HepG2 (cell line): ENCODE measurements around the gene IFNAR2. TPM values are rescaled to one million over a fixed set of nuclear protein-coding genes. Genes with fewer than 3 reads are reported as not detected.

Source experiments
- CBFB ChIP-seq: sonication (generic); formaldehyde crosslinking; IDR thresholded peaks from 2 replicates; pipeline ENCODE4 v1.4.0; 2020; ENCODE audit warnings: missing genetic modification reagents
- CCAR2 ChIP-seq: fragments of 200-400 bp; formaldehyde crosslinking; optimal IDR thresholded peaks from 2 replicates; pipeline ENCODE3; 2018; ENCODE audit warnings: low read depth, mild to moderate bottlenecking, low read length, moderate library complexity
- ELF4 ChIP-seq: sonication (generic); formaldehyde crosslinking; IDR thresholded peaks from 2 replicates; pipeline ENCODE4 v1.5.0; 2020; ENCODE audit warnings: missing genetic modification reagents, mild to moderate bottlenecking, moderate library complexity, borderline replicate concordance
- EP300 ChIP-seq, 3 experiments: sonication (generic) in 1 of 3; formaldehyde crosslinking in 1 of 3; IDR thresholded peaks; 2 replicates each; pipeline versions ENCODE4 v1.5.1 to v1.6.1; 2011 to 2020; ENCODE audit warnings: low read depth in 2 of 3, low read length in 2 of 3, borderline replicate concordance in 1 of 3, improper control_type of control experiment in 1 of 3, mild to moderate bottlenecking in 1 of 3, missing genetic modification reagents in 1 of 3, moderate library complexity in 1 of 3
- HCFC1 ChIP-seq: fragments of 150-350 bp; IDR thresholded peaks from 2 replicates; pipeline ENCODE4 v1.6.1; 2014; ENCODE audit warnings: low read depth, low read length
- HDAC1 ChIP-seq: sonication (generic); formaldehyde crosslinking; IDR thresholded peaks from 2 replicates; pipeline ENCODE4 v1.5.1; 2020; ENCODE audit warnings: mild to moderate bottlenecking, missing genetic modification reagents
- JUN ChIP-seq: sonication (generic); formaldehyde crosslinking; IDR thresholded peaks from 2 replicates; pipeline ENCODE4 v1.4.0; 2020; ENCODE audit warnings: mild to moderate bottlenecking, missing genetic modification reagents
- MIXL1 ChIP-seq: IDR thresholded peaks from 2 replicates; pipeline ENCODE4 v1.6.1; 2016
- NFKB2 ChIP-seq: sonication (generic); formaldehyde crosslinking; IDR thresholded peaks from 2 replicates; pipeline ENCODE4 v1.4.0; 2020; ENCODE audit warnings: missing genetic modification reagents, borderline replicate concordance
- SAP130 ChIP-seq: IDR thresholded peaks from 2 replicates; pipeline ENCODE4 v1.6.1; 2016; ENCODE audit warnings: low read depth
- STAG1 ChIP-seq: sonication (generic); formaldehyde crosslinking; IDR thresholded peaks from 2 replicates; pipeline ENCODE4 v1.4.0; 2020; ENCODE audit warnings: missing genetic modification reagents
- U2AF1 ChIP-seq: fragments of 200-400 bp; formaldehyde crosslinking; optimal IDR thresholded peaks from 2 replicates; pipeline ENCODE3; 2017; ENCODE audit warnings: mild to moderate bottlenecking, low read depth, low read length
- XBP1 ChIP-seq: sonication (generic); formaldehyde crosslinking; IDR thresholded peaks from 2 replicates; pipeline ENCODE4 v1.5.0; 2020; ENCODE audit warnings: missing genetic modification reagents
- ZFP90 ChIP-seq: sonication (generic); formaldehyde crosslinking; IDR thresholded peaks from 2 replicates; pipeline ENCODE4 v1.8.0; 2022; ENCODE audit warnings: missing genetic modification reagents, mild to moderate bottlenecking, inconsistent platforms, borderline replicate concordance
- ZNF484 ChIP-seq: sonication (generic); formaldehyde crosslinking; IDR thresholded peaks from 2 replicates; pipeline ENCODE4 v1.5.1; 2020; ENCODE audit warnings: mild to moderate bottlenecking, low read depth, missing genetic modification reagents, borderline replicate concordance
- ZNF775 ChIP-seq: sonication (generic); formaldehyde crosslinking; IDR thresholded peaks from 2 replicates; pipeline ENCODE4 v1.4.0; 2020; ENCODE audit warnings: missing genetic modification reagents, mild to moderate bottlenecking, moderate library complexity, borderline replicate concordance
- ZNF841 ChIP-seq: sonication (generic); formaldehyde crosslinking; IDR thresholded peaks from 2 replicates; pipeline ENCODE4 v1.8.1; 2023; ENCODE audit warnings: missing genetic modification reagents, borderline replicate concordance
- polyA plus RNA-seq, 8 experiments: library from polyadenylated mRNA; depleted of rRNA in 3 of 8; stranded (reverse) in 7 of 8; unstranded in 1 of 8; fragments of >200 nt; fragmentation: Illumina TruSeq in 4 of 8; extraction: Trizol in 4 of 8; gene quantifications; 2 replicates each; pipeline versions ENCODE4 v1.2.1 to v1.2.3, GENCODE V29; 2011 to 2016; ENCODE audit warnings: low read depth in 4 of 8, missing spikeins in 1 of 8, mixed read lengths in 1 of 8; ENCODE audit not compliant: insufficient read depth in 1 of 8
- total RNA-seq, 5 experiments: library from RNA; depleted of rRNA; stranded (reverse); fragments of >200 nt; fragmentation: Illumina TruSeq; extraction: Trizol; gene quantifications; 2 replicates each; pipeline ENCODE4 v1.2.3, GENCODE V29; 2016; ENCODE audit warnings: low read depth in 1 of 5
- TF ChIP-seq, protein P1 (sequence below): sonication (generic); formaldehyde crosslinking; IDR thresholded peaks from 2 replicates; pipeline ENCODE4 v1.4.0; 2020; ENCODE audit warnings: missing genetic modification reagents
- TF ChIP-seq, protein P2 (sequence below): sonication (generic); formaldehyde crosslinking; IDR thresholded peaks from 2 replicates; pipeline ENCODE4 v1.4.0; 2020; ENCODE audit warnings: mild to moderate bottlenecking, missing genetic modification reagents
- TF ChIP-seq, protein P3 (sequence below): sonication (generic); formaldehyde crosslinking; IDR thresholded peaks from 2 replicates; pipeline ENCODE4 v1.4.0; 2020; ENCODE audit warnings: mild to moderate bottlenecking, missing genetic modification reagents
- TF ChIP-seq, protein P4 (sequence below): IDR thresholded peaks from 2 replicates; pipeline ENCODE4 v1.6.1; 2012; ENCODE audit warnings: inconsistent platforms
- TF ChIP-seq, protein P5 (sequence below): sonication (generic); formaldehyde crosslinking; IDR thresholded peaks from 2 replicates; pipeline ENCODE4 v1.4.0; 2020; ENCODE audit warnings: missing genetic modification reagents, borderline replicate concordance
- TF ChIP-seq, protein P6 (sequence below): sonication (generic); formaldehyde crosslinking; IDR thresholded peaks from 2 replicates; pipeline ENCODE4 v1.4.0; 2020; ENCODE audit warnings: mild to moderate bottlenecking, missing genetic modification reagents

The IFNAR2 gene
- total and polyA plus RNA-seq, 2 of the 13 experiments (the other 11 are each of a cell fraction or from before 2014, with no cell fraction given): 5.1 to 24.1 TPM

DNA sequence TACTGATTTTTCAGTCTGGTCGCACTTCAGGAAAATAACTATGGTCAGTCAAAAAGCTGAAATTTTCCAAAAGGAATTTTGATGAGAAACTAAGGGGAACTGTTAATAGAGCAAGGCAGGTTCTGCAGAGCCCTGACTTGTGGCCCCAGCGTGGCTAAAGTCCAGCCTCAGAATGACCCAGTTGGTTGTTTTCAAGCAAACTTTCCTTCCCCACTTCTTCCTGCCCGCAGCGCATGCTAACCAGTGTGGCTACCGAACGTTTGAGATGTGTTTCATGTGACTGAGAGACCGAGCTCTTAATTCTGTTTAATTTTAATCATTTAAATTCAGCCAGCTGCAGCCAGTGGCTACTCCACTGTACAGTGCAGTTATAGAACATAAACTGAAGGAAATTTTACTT is 30.3 kb downstream of the IFNAR2 start (continued):
- TF ChIP-seq, protein P1, sequence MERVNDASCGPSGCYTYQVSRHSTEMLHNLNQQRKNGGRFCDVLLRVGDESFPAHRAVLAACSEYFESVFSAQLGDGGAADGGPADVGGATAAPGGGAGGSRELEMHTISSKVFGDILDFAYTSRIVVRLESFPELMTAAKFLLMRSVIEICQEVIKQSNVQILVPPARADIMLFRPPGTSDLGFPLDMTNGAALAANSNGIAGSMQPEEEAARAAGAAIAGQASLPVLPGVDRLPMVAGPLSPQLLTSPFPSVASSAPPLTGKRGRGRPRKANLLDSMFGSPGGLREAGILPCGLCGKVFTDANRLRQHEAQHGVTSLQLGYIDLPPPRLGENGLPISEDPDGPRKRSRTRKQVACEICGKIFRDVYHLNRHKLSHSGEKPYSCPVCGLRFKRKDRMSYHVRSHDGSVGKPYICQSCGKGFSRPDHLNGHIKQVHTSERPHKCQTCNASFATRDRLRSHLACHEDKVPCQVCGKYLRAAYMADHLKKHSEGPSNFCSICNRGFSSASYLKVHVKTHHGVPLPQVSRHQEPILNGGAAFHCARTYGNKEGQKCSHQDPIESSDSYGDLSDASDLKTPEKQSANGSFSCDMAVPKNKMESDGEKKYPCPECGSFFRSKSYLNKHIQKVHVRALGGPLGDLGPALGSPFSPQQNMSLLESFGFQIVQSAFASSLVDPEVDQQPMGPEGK: no peak
- TF ChIP-seq EP300 (IDR thresholded peaks at IDR 0.05; ENCODE audit: low read depth in 2 of 2, low read length in 2 of 2) (0 out of 4 replicates have a peak, but pooled peaks of 1 of the 2 experiments have one; percentile 6), EP300 (CRISPR knock-in tag; IDR thresholded peaks at IDR 0.05; ENCODE audit: borderline replicate concordance) (no peak), ZNF841 (CRISPR knock-in tag) (no peak), ELF4 (CRISPR knock-in tag) (no peak), ZFP90 (no peak), NFKB2 (CRISPR knock-in tag) (no peak), XBP1 (CRISPR knock-in tag) (no peak), SAP130 (CRISPR knock-in tag) (peak; percentile 40), ZNF484 (CRISPR knock-in tag) (no peak), STAG1 (0 out of 2 replicates have a peak, but pooled peaks have one; percentile 9), JUN (no peak), U2AF1 (no peak), CCAR2 (no peak), CBFB (no peak), HDAC1 (no peak), MIXL1 (CRISPR knock-in tag) (0 out of 2 replicates have a peak, but pooled peaks have one; percentile 39), ZNF775 (CRISPR knock-in tag) (no peak), HCFC1 (no peak)
- TF ChIP-seq, protein P2, sequence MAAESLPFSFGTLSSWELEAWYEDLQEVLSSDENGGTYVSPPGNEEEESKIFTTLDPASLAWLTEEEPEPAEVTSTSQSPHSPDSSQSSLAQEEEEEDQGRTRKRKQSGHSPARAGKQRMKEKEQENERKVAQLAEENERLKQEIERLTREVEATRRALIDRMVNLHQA: no peak
- TF ChIP-seq, protein P3, sequence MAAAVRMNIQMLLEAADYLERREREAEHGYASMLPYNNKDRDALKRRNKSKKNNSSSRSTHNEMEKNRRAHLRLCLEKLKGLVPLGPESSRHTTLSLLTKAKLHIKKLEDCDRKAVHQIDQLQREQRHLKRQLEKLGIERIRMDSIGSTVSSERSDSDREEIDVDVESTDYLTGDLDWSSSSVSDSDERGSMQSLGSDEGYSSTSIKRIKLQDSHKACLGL: no peak
- TF ChIP-seq, protein P4, sequence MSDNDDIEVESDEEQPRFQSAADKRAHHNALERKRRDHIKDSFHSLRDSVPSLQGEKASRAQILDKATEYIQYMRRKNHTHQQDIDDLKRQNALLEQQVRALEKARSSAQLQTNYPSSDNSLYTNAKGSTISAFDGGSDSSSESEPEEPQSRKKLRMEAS: peak; percentile 35; the same call in 1 of the 2 replicates
- TF ChIP-seq, protein P5, sequence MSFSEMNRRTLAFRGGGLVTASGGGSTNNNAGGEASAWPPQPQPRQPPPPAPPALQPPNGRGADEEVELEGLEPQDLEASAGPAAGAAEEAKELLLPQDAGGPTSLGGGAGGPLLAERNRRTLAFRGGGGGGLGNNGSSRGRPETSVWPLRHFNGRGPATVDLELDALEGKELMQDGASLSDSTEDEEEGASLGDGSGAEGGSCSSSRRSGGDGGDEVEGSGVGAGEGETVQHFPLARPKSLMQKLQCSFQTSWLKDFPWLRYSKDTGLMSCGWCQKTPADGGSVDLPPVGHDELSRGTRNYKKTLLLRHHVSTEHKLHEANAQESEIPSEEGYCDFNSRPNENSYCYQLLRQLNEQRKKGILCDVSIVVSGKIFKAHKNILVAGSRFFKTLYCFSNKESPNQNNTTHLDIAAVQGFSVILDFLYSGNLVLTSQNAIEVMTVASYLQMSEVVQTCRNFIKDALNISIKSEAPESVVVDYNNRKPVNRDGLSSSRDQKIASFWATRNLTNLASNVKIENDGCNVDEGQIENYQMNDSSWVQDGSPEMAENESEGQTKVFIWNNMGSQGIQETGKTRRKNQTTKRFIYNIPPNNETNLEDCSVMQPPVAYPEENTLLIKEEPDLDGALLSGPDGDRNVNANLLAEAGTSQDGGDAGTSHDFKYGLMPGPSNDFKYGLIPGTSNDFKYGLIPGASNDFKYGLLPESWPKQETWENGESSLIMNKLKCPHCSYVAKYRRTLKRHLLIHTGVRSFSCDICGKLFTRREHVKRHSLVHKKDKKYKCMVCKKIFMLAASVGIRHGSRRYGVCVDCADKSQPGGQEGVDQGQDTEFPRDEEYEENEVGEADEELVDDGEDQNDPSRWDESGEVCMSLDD: no peak
- TF ChIP-seq, protein P6, sequence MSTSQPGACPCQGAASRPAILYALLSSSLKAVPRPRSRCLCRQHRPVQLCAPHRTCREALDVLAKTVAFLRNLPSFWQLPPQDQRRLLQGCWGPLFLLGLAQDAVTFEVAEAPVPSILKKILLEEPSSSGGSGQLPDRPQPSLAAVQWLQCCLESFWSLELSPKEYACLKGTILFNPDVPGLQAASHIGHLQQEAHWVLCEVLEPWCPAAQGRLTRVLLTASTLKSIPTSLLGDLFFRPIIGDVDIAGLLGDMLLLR (CRISPR knock-in tag): no peak
